Pancreas (tissue), 10 donors: ENCODE measurements around the gene SCNM1. TPM values are rescaled to one million over a fixed set of nuclear protein-coding genes. Genes with fewer than 3 reads are reported as not detected.
A peak's percentile ranks its signal among the peaks of the same experiment; 100 is the strongest.
"Not testable (repeated sequence)": the region's sequence is repeated elsewhere in the genome, so short reads cannot be mapped to it uniquely, and the experiment has no call there.

Source experiments
- ATAC-seq, 4 donors: fragments of 200-7000 bp; cut with Tn5 transposase; one replicate each; pipeline versions ENCODE4 v1.8.0 to v1.9.1; 2020; ENCODE audit warnings: mild to moderate bottlenecking in 4 of 4, moderate library complexity in 4 of 4
- DNase-seq, 6 donors: peaks; one replicate each; pipeline ENCODE4 v3.0.0-alpha.2; 2020
- FAIRE-seq: peaks from 2 replicates; lab custom pipeline; 2012; peaks lifted over from hg19 to GRCh38; lab: Jason Lieb, UNC
- H3K27ac ChIP-seq, 4 donors: fragments of 200-600 bp; sonication (generic); 1 replicate in 3 of 4; 2 replicates in 1 of 4; pipeline versions ENCODE4 v1.5.0 to v1.8.0; 2020
- H3K27me3 ChIP-seq, 4 donors: fragments of 200-600 bp; one replicate each; pipeline ENCODE4 v1.8.0; 2021
- H3K36me3 ChIP-seq, 3 donors: fragments of 200-600 bp; sonication (generic) in 1 of 3; one replicate each; pipeline versions ENCODE4 v1.5.0 to v1.8.0; 2020 to 2021
- H3K4me1 ChIP-seq, 3 donors: fragments of 200-600 bp; one replicate each; pipeline ENCODE4 v1.8.0; 2021
- H3K4me3 ChIP-seq, 4 donors: fragments of 200-600 bp; sonication (generic) in 2 of 4; one replicate each; pipeline versions ENCODE4 v1.5.0 to v1.8.0; 2020 to 2021
- H3K9me3 ChIP-seq, 4 donors: fragments of 200-600 bp; one replicate each; pipeline ENCODE4 v1.8.0; 2021
- WGBS, 2 donors: extraction: QIAGEN DNeasy Blood & Tissue Kit; methylation state at CpG; one replicate each; pipeline ENCODE4 v1.1.7; 2013; 5-methylcytosine and 5-hydroxymethylcytosine counted together
- intact Hi-C, 3 donors: fragments of 100-400 bp; cut with DNase I; formaldehyde crosslinking; loops; one replicate each; pipeline versions ENCODE4 v1.11.1 to v1.14.2; 2022
- polyA plus RNA-seq, 2 donors: library from polyadenylated mRNA; stranded (reverse); fragments of 200-250 nt; gene quantifications; one replicate each; pipeline ENCODE4 v1.2.3, GENCODE V29; 2013
- total RNA-seq, 6 donors: library from RNA; stranded (reverse); fragmentation: NEBNext Ultra II Directional in 4 of 6; extraction: Animal tissue kit (Norgen Biotek cat#: 25700) in 4 of 6; gene quantifications; one replicate each; pipeline versions ENCODE4 v1.2.1 to v1.2.4, GENCODE V29; 2021 to 2023
- TF ChIP-seq, protein P1 (sequence below), 4 donors: fragments of 200-600 bp; sonication (generic) in 3 of 4; IDR thresholded peaks; one replicate each; pipeline versions ENCODE4 v1.5.0 to v1.8.0; 2021; ENCODE audit warnings: antibody characterized with exemption in 4 of 4
- donor health status: healthy with polysubstance abuse.
- donor health status: DM: no; HTN: no; CAD: no; lungs with moderate emphysema.
- donor health status: DM: no; HTN: no; CAD: no.
- donor health status: control.
- donor health status: control.
- donor health status: Bipolar disorder and iron deficiency.
- donor health status: DM: yes; HTN: yes; CAD: no.
- donor health status: DM: no; HTN: no; CAD: no.
- donor health status: DM: no; HTN: no; CAD: no.
- donor health status: DM: yes; HTN: yes; CAD: no.

The SCNM1 gene
- total and polyA plus RNA-seq, 8 donors: 7.7 to 33.7 (median 11.2) TPM

DNA sequence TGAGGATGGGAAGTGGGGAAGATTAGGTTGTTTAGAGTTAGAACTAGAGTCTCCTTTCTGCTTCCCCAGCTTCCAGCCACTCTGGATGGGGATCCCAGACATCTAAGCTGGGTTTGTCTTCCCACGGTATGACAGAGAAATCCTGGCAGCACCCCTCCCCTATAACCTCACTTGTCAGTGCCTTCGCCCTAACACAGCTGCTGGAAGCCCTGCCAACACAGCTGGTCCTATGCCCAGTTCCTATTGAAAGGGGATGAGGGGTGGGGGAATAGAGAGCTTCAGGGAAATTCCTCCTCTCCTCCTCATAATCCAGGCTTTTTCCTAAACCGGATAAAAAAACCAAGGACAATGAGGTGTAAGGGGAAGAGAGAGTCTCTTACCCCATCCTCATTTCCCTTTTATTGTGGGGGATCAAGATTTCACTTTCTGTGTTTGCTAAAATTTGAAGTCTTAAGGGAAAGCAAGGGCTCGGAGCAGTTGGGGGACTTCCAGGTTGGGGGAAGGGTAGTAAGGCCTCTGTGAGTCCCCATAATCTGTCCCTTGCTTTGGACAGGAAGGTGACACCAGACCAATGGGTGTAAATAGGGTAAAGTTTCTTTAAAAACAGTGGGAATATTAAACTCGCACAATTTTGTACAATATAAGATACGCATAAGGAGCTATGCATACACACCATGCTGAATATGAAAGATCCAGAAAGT is 9.2 kb downstream of the SCNM1 start:
- TF ChIP-seq, protein P1, sequence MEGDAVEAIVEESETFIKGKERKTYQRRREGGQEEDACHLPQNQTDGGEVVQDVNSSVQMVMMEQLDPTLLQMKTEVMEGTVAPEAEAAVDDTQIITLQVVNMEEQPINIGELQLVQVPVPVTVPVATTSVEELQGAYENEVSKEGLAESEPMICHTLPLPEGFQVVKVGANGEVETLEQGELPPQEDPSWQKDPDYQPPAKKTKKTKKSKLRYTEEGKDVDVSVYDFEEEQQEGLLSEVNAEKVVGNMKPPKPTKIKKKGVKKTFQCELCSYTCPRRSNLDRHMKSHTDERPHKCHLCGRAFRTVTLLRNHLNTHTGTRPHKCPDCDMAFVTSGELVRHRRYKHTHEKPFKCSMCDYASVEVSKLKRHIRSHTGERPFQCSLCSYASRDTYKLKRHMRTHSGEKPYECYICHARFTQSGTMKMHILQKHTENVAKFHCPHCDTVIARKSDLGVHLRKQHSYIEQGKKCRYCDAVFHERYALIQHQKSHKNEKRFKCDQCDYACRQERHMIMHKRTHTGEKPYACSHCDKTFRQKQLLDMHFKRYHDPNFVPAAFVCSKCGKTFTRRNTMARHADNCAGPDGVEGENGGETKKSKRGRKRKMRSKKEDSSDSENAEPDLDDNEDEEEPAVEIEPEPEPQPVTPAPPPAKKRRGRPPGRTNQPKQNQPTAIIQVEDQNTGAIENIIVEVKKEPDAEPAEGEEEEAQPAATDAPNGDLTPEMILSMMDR (IDR thresholded peaks at IDR 0.05): no peak
- no peak for DNase-seq
- Histone ChIP-seq H3K9me3 (no peaks in the 10 kb centered on the region), H3K4me1 (no peaks in the 10 kb centered on the region), H3K4me3 (no peak overlapping the region), H3K36me3 (peaks cover 0 to 30% (median 9%) of the 10 kb centered on the region in 3 donors), H3K27me3 (no peaks in the 10 kb centered on the region), H3K27ac (no peak overlapping the region)
- intact Hi-C loops: no loop called here
- no peak for ATAC-seq
- WGBS, 2 donors: 68 to 77% methylated on average over 6 of the region's 6 CpGs
- no peak for FAIRE-seq

DNA sequence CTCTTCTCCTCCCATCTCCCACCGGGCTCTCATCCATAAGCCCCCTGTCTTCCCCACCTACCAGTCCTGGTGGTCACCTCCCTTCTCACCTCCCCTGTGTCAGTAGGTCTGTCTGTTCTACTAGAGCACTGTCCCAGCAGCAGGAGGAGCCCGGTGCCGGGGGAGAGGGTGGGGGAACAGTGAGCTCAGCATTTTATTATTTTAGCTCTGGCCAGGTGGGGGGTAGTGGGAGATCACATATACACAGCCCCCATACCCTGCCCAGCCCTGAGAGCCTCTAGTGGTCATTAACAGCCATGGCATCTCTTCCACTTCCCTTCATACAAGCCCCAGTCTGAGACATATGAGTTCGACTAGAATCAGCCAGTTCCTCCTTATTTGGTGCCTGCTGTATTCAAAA is 9.9 kb downstream of the SCNM1 start, which contains the start of gene TMOD4:
TMOD4 (minus strand) TSS at position 119 of the 400 bp plus-strand sequence. CDS start 1,106 bp downstream, outside the sequence.
- peaks cover 0 to 36% (median 12%) of the 10 kb centered on the region in 3 donors for H3K36me3 ChIP-seq
- 54 to 61% methylated on average over 4 of the region's 4 CpGs for WGBS, 2 donors
- H3K9me3 ChIP-seq: no peaks in the 10 kb centered on the region
- TF ChIP-seq, protein P1 (IDR thresholded peaks at IDR 0.05): peak in 1 of 4 donors; percentile 30
- H3K4me3 ChIP-seq: no peak within 1 kb of the TSS
- DNase-seq: no peak
- H3K27ac ChIP-seq: no peak within 1 kb of the TSS
- peak in 3 of 4 donors; percentile 49 to 71 (median 60) for ATAC-seq
- no peaks in the 10 kb centered on the region for H3K27me3 ChIP-seq
- H3K4me1 ChIP-seq: no peaks in the 10 kb centered on the region
- intact Hi-C loops: no loop called here
- FAIRE-seq: no peak

DNA sequence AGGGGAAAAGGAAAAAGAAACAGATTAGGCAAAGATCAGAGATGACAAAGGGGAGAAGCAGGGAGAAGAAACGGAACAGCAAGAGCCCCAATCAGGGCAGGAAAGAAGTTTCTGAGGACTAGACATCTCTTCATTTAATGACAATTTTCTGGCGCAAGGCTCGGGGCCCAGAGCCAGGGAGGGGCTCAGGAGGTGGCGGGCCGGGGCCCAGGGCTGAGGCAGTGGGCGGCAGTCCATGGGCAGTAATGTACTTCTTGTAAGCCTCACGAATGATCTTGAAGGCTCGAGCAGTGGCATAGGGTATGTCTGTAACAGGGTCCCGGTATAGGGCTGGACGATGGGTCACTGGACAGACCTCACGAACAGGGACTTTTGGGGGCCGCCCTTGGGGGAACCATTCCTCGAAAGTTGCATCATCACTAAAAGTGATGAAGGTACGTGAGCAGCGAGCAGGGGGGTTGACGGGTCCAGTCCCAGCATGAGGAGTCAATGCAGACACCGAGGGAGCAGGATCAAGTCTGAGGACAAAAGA is 10.6 kb downstream of the SCNM1 start:
- 92 to 94% methylated on average over 17 of the region's 17 CpGs for WGBS, 2 donors
- Histone ChIP-seq H3K27ac (no peak overlapping the region), H3K4me1 (no peaks in the 10 kb centered on the region), H3K36me3 (peaks cover 0 to 43% (median 18%) of the 10 kb centered on the region in 3 donors), H3K4me3 (no peak overlapping the region), H3K9me3 (no peaks in the 10 kb centered on the region), H3K27me3 (no peaks in the 10 kb centered on the region)
- ATAC-seq (no peak), FAIRE-seq (no peak), DNase-seq (no peak)
- intact Hi-C loops: no loop called here
- TF ChIP-seq, protein P1 (IDR thresholded peaks at IDR 0.05): no peak

DNA sequence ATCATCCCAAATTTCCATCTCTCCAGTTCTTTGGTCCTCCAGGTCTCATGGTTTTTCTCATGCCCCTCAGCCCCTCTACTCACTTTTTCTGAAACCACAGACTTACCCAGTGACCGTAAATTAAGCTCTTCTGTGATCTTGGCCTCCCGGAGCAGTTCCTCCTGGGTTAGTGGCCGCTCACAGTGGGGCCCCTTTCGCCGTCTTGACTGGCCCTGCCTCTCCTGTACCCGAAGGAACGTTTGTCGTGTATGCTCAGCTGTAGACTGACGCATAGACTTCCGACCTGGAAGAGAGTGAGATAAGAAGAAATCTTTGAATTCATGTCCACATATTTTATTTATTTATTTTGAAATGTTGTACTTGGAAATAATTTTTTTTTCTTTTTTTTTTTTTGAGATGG is 18.3 kb downstream of the SCNM1 start:
- Histone ChIP-seq H3K27me3 (no peaks in the 10 kb centered on the region), H3K36me3 (peaks cover 5 to 61% (median 31%) of the 10 kb centered on the region in 3 donors), H3K9me3 (no peaks in the 10 kb centered on the region), H3K4me3 (no peak overlapping the region), H3K4me1 (peaks cover 0 to 12% (median 9%) of the 10 kb centered on the region in 3 donors), H3K27ac (no peak overlapping the region)
- FAIRE-seq (no peak), ATAC-seq (no peak), DNase-seq (no peak)
- TF ChIP-seq, protein P1 (IDR thresholded peaks at IDR 0.05): no peak
- 86 to 89% methylated on average over 10 of the region's 10 CpGs for WGBS, 2 donors
- intact Hi-C loops: no loop called here

DNA sequence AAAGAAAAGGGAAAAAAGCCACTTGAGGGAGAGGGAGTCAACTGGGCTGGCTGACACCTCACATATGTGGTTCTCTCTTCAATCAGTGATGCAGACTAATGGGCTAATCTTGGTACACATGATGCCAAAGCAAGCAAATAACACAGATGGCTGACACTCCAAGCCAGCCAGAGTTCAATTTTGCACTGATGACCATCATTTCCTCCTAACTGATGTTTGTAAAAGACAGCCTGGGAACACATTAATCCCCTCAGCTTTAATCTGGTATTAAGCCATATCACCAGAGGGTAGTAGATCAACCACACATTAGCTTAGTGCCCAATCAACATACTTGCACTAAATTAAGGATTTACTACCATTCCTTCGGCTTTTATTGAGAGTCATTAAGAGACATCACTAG is 21.3 kb downstream of the SCNM1 start:
- Histone ChIP-seq H3K9me3 (no peaks in the 10 kb centered on the region), H3K27ac (no peak overlapping the region), H3K36me3 (peaks cover 5 to 33% (median 22%) of the 10 kb centered on the region in 3 donors), H3K4me3 (no peak overlapping the region), H3K4me1 (peaks cover 0 to 13% (median 11%) of the 10 kb centered on the region in 3 donors), H3K27me3 (no peaks in the 10 kb centered on the region)
- intact Hi-C loops: no loop called here
- 72 to 84% methylated on average over 1 of the region's 1 CpG for WGBS, 2 donors
- TF ChIP-seq, protein P1 (IDR thresholded peaks at IDR 0.05): no peak
- ATAC-seq (peak in 2 of 4 donors; percentile 38 to 43), DNase-seq (no peak), FAIRE-seq (no peak)

DNA sequence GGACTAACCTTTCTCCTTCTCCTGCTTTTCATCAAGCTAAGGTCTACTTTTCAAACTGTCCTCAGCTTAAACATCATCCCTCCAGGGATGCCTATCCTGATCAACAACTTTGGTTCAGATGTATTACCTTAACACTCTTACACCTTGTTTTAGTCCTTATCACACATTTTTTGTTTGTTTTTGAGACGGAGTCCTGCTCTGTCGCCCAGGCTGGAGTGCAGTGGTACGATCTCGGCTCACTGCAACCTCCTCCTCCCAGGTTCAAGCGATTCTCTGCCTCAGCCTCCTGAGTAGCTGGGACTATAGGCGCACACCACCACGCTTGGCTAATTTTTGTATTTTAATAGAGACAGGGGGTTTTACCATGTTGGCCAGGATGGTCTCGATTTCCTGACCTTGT is 22.7 kb downstream of the SCNM1 start:
- H3K27ac ChIP-seq, intact Hi-C loops, H3K27me3 ChIP-seq, ATAC-seq, FAIRE-seq, H3K9me3 ChIP-seq, DNase-seq: not testable (repeated sequence)
- peak overlapping the region in 2 of 4 donors; percentile 49 to 82 for H3K4me3 ChIP-seq
- H3K4me1 ChIP-seq: peaks cover 0 to 13% (median 11%) of the 10 kb centered on the region in 3 donors
- WGBS, 2 donors: 38 to 41% methylated on average over 8 of the region's 8 CpGs
- H3K36me3 ChIP-seq: peaks cover 5 to 19% (median 13%) of the 10 kb centered on the region in 3 donors
